Articular chondrocyte of knee joint (primary cell): ENCODE measurements around the gene EHD4. TPM values are rescaled to one million over a fixed set of nuclear protein-coding genes. Genes with fewer than 3 reads are reported as not detected.

ENCODE experiments used
- small RNA-seq: library from RNA; depleted of rRNA; stranded (forward); fragments of <200 nt; gene quantifications from one replicate; pipeline ENCODE3, GENCODE V24; 2012
- total RNA-seq: library from RNA; depleted of rRNA; stranded (reverse); fragments of >200 nt; gene quantifications from 2 replicates; pipeline ENCODE4 v1.2.3, GENCODE V29; 2012

Gene EHD4
- 14.4 and 14.5 TPM in 2 replicates for total RNA-seq

GRCh38 chr15:41972253-41973242 lies at the start of gene EHD4:
Gene EHD4, minus strand, starts transcription at chr15:41972557. Its CDS starts 63 bp downstream, at chr15:41972494.

GRCh38 chr15:42020713-42021273 lies 48.4 kb upstream of the EHD4 start, which contains the start of gene PLA2G4E:
Gene PLA2G4E, minus strand, starts transcription at chr15:42021042. Its CDS starts 12 bp downstream, at chr15:42021030.

DNA sequence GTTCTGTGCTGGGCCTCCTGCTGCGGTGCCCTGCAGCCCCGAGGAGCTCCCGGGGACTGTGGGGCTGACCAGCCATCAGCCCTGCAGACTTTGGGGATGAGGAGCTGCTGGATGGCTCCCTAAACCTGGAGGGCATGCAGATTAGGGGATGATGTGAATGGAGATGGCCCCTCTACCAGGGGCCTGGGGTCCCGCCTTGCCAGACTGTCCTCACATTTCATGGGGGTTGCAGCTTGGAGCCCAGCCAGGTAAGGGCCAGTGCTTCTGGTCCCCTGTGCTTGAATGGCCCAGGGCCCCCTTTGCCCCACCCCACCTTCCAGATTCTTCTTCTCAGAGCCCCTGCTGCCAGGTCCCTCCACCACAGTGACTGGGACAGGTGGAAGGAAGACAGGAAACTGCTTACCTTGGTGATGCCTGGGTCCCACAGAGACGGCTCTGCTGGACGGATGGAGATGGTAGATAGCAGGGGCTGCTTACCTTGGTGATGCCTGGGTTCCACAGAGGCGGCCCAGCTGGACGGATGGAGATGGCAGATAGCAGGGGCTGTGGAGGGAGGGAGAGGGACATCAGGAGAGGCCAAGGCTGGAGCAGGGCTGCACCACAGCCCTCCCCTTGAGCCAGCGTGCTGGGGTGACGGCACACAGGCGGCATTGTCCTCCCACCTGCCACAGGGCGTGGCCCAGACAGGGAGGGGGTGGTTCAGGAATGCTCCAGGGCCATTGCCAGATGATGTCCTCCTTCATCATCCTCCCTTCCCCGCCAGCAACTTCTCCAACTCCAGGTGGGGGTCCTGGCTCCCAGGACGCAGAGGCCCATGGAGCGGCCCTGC lies 78.7 kb downstream of the EHD4 start, which contains the start of gene SPTBN5:
Gene SPTBN5 (minus strand): TSS at position 632 of the 829 bp plus-strand sequence. CDS start 556 bp downstream, at position 76.

Small RNA genes lying within 50 kb of the gene (small RNA-seq; reads per million reads assigned to genes)
- gene MIR4310 (not detected), gene RNA5SP393 (not detected)

Other genes with a start within 250 kb of the EHD4 start
- gene MAPKBP1, start 198.1 kb downstream of the EHD4 start, total RNA-seq = 17.1 and 20.1 TPM in 2 replicates
- 2.7 and 3.1 TPM in 2 replicates for gene JMJD7, start 144.5 kb downstream of the EHD4 start, total RNA-seq
- 0.32 and 1.6 TPM in 2 replicates for gene PLA2G4B, start 133.7 kb downstream of the EHD4 start, total RNA-seq
- gene SPTBN5, start 78.5 kb downstream of the EHD4 start, total RNA-seq = 0.13 and 0.22 TPM in 2 replicates
- gene PLA2G4E, start 48.5 kb upstream of the EHD4 start, total RNA-seq = not detected in 2 replicates
- gene PLA2G4D, start 122.0 kb upstream of the EHD4 start, total RNA-seq = not detected in 2 replicates
- gene PLA2G4F, start 184.1 kb upstream of the EHD4 start, total RNA-seq = not detected in 2 replicates
- gene VPS39, start 235.7 kb upstream of the EHD4 start, total RNA-seq = 76.2 and 83.9 TPM in 2 replicates